HepG2 (cell line): ENCODE measurements around the gene YIPF7. TPM values are rescaled to one million over a fixed set of nuclear protein-coding genes. Genes with fewer than 3 reads are reported as not detected.

ENCODE experiments used
- ATAC-seq: fragments of 200-7000 bp; cut with Tn5 transposase; 3 replicates; pipeline ENCODE4 v1.9.1; 2020; ENCODE audit warnings: mild to moderate bottlenecking, moderate library complexity
- BruUV-seq: library from RNA; stranded (reverse); fragments of 400-500 nt; replicated peaks from 2 replicates; lab custom pipeline; 2021; lab: Mats Ljungman, UMichigan
- CTCF ChIA-PET: fragments of 300-600 bp; formaldehyde crosslinking; extraction: SDS; loops from one replicate; lab custom pipeline; 2021; ENCODE audit warnings: low total read pairs, inconsistent platforms, low intra/inter-chr PET ratio; lab: Yijun Ruan, JAX
- POLR2A ChIA-PET: fragments of 350-600 bp; sonication (Branson Sonifier 250); formaldehyde crosslinking; loops from one replicate; lab custom pipeline; 2020; ENCODE audit warnings: antibody characterized with exemption, inconsistent platforms; lab: Yijun Ruan, JAX
- DNase-seq: peaks from one replicate; pipeline ENCODE4 v3.0.0-alpha.2; 2015; ENCODE audit warnings: low spot score
- FAIRE-seq: peaks from 3 replicates; lab custom pipeline; 2011; peaks lifted over from hg19 to GRCh38; lab: Jason Lieb, UNC
- H2AFZ ChIP-seq: one replicate; pipeline ENCODE4 v1.6.1; 2011; ENCODE audit warnings: low read length, inconsistent platforms
- H3K27ac ChIP-seq: fragments of 300-600 bp; 3 replicates; pipeline ENCODE4 v1.8.0; 2011; ENCODE audit warnings: mixed run types, mild to moderate bottlenecking, mixed read lengths, low read length, inconsistent platforms; ENCODE audit not compliant: insufficient read depth; ENCODE audit errors: extremely low read length
- H3K27me3 ChIP-seq, 2 experiments: fragments of 200-600 bp in 1 of 2; 2 replicates in 1 of 2; 3 replicates in 1 of 2; pipeline versions ENCODE4 v1.6.0 to v1.8.0; 2011; ENCODE audit warnings: low read length in 2 of 2, mild to moderate bottlenecking in 2 of 2, moderate library complexity in 2 of 2, inconsistent platforms in 1 of 2; ENCODE audit not compliant: insufficient read depth in 2 of 2, control insufficient read depth in 1 of 2
- H3K36me3 ChIP-seq, 2 experiments: fragments of 200-600 bp in 1 of 2; replicated peaks in 1 of 2; 2 replicates in 1 of 2; 3 replicates in 1 of 2; pipeline versions ENCODE4 v1.5.1 to v1.8.0; 2011; ENCODE audit warnings: low read length in 2 of 2, inconsistent platforms in 1 of 2; ENCODE audit not compliant: insufficient read depth in 2 of 2, control insufficient read depth in 1 of 2
- H3K4me1 ChIP-seq: 2 replicates; pipeline ENCODE4 v1.5.1; 2012; ENCODE audit warnings: low read length, inconsistent platforms; ENCODE audit not compliant: insufficient read depth
- H3K4me2 ChIP-seq: 2 replicates; pipeline ENCODE4 v1.6.0; 2011; ENCODE audit warnings: low read depth, low read length, inconsistent platforms
- H3K4me3 ChIP-seq, 3 experiments: fragments of 200-600 bp in 1 of 3; sonication (generic), shearing (Covaris generic) in 1 of 3; replicated peaks in 1 of 3; 2 replicates each; pipeline ENCODE4 v1.5.1; 2011 to 2016; ENCODE audit warnings: low read length in 3 of 3, inconsistent platforms in 2 of 3, low read depth in 2 of 3, mild to moderate bottlenecking in 2 of 3, control low read depth in 1 of 3, mixed read lengths in 1 of 3; ENCODE audit not compliant: insufficient read depth in 1 of 3
- H3K79me2 ChIP-seq: one replicate; pipeline ENCODE4 v1.6.1; 2011; ENCODE audit warnings: low read length, inconsistent platforms; ENCODE audit not compliant: insufficient read depth
- H3K9ac ChIP-seq: 2 replicates; pipeline ENCODE4 v1.6.0; 2011; ENCODE audit warnings: mild to moderate bottlenecking, low read depth, low read length, inconsistent platforms; ENCODE audit not compliant: insufficient read depth
- H3K9me3 ChIP-seq: 2 replicates; pipeline ENCODE4 v1.5.1; 2012; ENCODE audit warnings: mild to moderate bottlenecking, low read length
- H4K20me1 ChIP-seq: 2 replicates; pipeline ENCODE4 v1.6.0; 2011; ENCODE audit warnings: inconsistent platforms, mild to moderate bottlenecking, low read length, moderate library complexity; ENCODE audit not compliant: insufficient read depth
- ARHGAP35 ChIP-seq: sonication (generic); formaldehyde crosslinking; IDR thresholded peaks from 2 replicates; pipeline ENCODE4 v1.9.0; 2022; ENCODE audit warnings: mild to moderate bottlenecking, inconsistent platforms, moderate library complexity, missing genetic modification reagents, borderline replicate concordance
- ATF5 ChIP-seq: sonication (generic); formaldehyde crosslinking; IDR thresholded peaks from 2 replicates; pipeline ENCODE4 v1.4.0; 2020; ENCODE audit warnings: mild to moderate bottlenecking, low read depth, missing genetic modification reagents
- CC2D1A ChIP-seq: sonication (generic); formaldehyde crosslinking; IDR thresholded peaks from 2 replicates; pipeline ENCODE4 v1.8.1; 2023; ENCODE audit warnings: mild to moderate bottlenecking, missing genetic modification reagents
- FOXJ3 ChIP-seq: sonication (generic); formaldehyde crosslinking; IDR thresholded peaks from 2 replicates; pipeline ENCODE4 v1.4.0; 2020; ENCODE audit warnings: missing genetic modification reagents, mild to moderate bottlenecking, borderline replicate concordance
- HBP1 ChIP-seq: IDR thresholded peaks from 2 replicates; pipeline ENCODE4 v1.6.1; 2016; ENCODE audit warnings: low read depth, control low read depth
- MYPOP ChIP-seq: sonication (generic); formaldehyde crosslinking; IDR thresholded peaks from 2 replicates; pipeline ENCODE4 v1.8.1; 2023; ENCODE audit warnings: mild to moderate bottlenecking, moderate library complexity, missing genetic modification reagents
- PCBP2 ChIP-seq: fragments of 200-400 bp; formaldehyde crosslinking; optimal IDR thresholded peaks from 2 replicates; pipeline ENCODE3; 2018; ENCODE audit warnings: low read length, low read depth; ENCODE audit not compliant: poor library complexity, severe bottlenecking
- PREB ChIP-seq: sonication (generic); formaldehyde crosslinking; IDR thresholded peaks from 2 replicates; pipeline ENCODE4 v1.4.0; 2020; ENCODE audit warnings: missing genetic modification reagents
- SRF ChIP-seq: IDR thresholded peaks from 2 replicates; pipeline ENCODE4 v1.6.1; 2011; ENCODE audit warnings: mild to moderate bottlenecking, low read depth, low read length, moderate library complexity
- STAT6 ChIP-seq: sonication (generic); formaldehyde crosslinking; IDR thresholded peaks from 2 replicates; pipeline ENCODE4 v1.4.0; 2020; ENCODE audit warnings: missing genetic modification reagents, mild to moderate bottlenecking, borderline replicate concordance
- TEF ChIP-seq: sonication (generic); formaldehyde crosslinking; IDR thresholded peaks from 2 replicates; pipeline ENCODE4 v1.5.0; 2020; ENCODE audit warnings: missing genetic modification reagents
- ZKSCAN5 ChIP-seq: sonication (generic); formaldehyde crosslinking; IDR thresholded peaks from 2 replicates; pipeline ENCODE4 v1.5.1; 2020; ENCODE audit warnings: mild to moderate bottlenecking, missing genetic modification reagents
- ZNF225 ChIP-seq: sonication (generic); formaldehyde crosslinking; IDR thresholded peaks from 2 replicates; pipeline ENCODE4 v1.4.0; 2020; ENCODE audit warnings: mild to moderate bottlenecking, missing genetic modification reagents
- ZNF354B ChIP-seq: sonication (generic); formaldehyde crosslinking; IDR thresholded peaks from 2 replicates; pipeline ENCODE4 v1.8.0; 2022; ENCODE audit warnings: mild to moderate bottlenecking, missing genetic modification reagents
- ZNF543 ChIP-seq: sonication (generic); formaldehyde crosslinking; IDR thresholded peaks from 2 replicates; pipeline ENCODE4 v1.4.0; 2020; ENCODE audit warnings: mild to moderate bottlenecking, missing genetic modification reagents
- ZNF615 ChIP-seq: sonication (generic); formaldehyde crosslinking; IDR thresholded peaks from 2 replicates; pipeline ENCODE4 v1.5.0; 2020; ENCODE audit warnings: mild to moderate bottlenecking, missing genetic modification reagents, borderline replicate concordance
- ZNF883 ChIP-seq: sonication (generic); formaldehyde crosslinking; IDR thresholded peaks from 2 replicates; pipeline ENCODE4 v1.5.1; 2020; ENCODE audit warnings: mild to moderate bottlenecking, missing genetic modification reagents; ENCODE audit errors: not compliant biosample characterization
- WGBS: methylation state at CpG from one replicate; pipeline ENCODE4 v1.1.6; 2017; ENCODE audit warnings: low lambda C conversion rate; 5-methylcytosine and 5-hydroxymethylcytosine counted together
- in situ Hi-C: cut with HindIII; loops from 2 replicates; pipeline ENCODE4 v1.10.0; 2017; ENCODE audit warnings: low pct_unique_long_range_greater_than_20kb; ENCODE audit not compliant: extremely low pct_ligation_motif_present
- intact Hi-C: fragments of 100-400 bp; cut with micrococcal nuclease; formaldehyde crosslinking; loops from one replicate; pipeline ENCODE4 v1.10.0; 2022; ENCODE audit not compliant: unreplicated experiment
- polyA plus RNA-seq, 8 experiments: library from polyadenylated mRNA; depleted of rRNA in 3 of 8; stranded (reverse) in 7 of 8; unstranded in 1 of 8; fragments of >200 nt; fragmentation: Illumina TruSeq in 4 of 8; extraction: Trizol in 4 of 8; gene quantifications; 2 replicates each; pipeline versions ENCODE4 v1.2.1 to v1.2.3, GENCODE V29; 2011 to 2016; ENCODE audit warnings: low read depth in 4 of 8, missing spikeins in 1 of 8, mixed read lengths in 1 of 8; ENCODE audit not compliant: insufficient read depth in 1 of 8
- total RNA-seq, 5 experiments: library from RNA; depleted of rRNA; stranded (reverse); fragments of >200 nt; fragmentation: Illumina TruSeq; extraction: Trizol; gene quantifications; 2 replicates each; pipeline ENCODE4 v1.2.3, GENCODE V29; 2016; ENCODE audit warnings: low read depth in 1 of 5

Gene YIPF7
- total and polyA plus RNA-seq, 2 of the 13 experiments (the other 11 are each of a cell fraction or from before 2014, with no cell fraction given) = 0.12 TPM; not detected in 1

GRCh38 chr4:44668526-44668925 lies 17.1 kb upstream of the YIPF7 start:
- POLR2A ChIA-PET = interaction anchor here (1.1 kb wide), 1 partner anchor 10 kb away, joined by 3 read pairs; the partner anchor contains the start of gene GUF1
- no peak overlapping the region for H2AFZ ChIP-seq
- 4% methylated on average over 2 of the region's 2 CpGs for WGBS
- no peaks in the 10 kb centered on the region for H3K4me1 ChIP-seq
- H3K79me2 ChIP-seq = no peaks in the 10 kb centered on the region
- CTCF ChIA-PET = no interaction called here
- H3K4me3 ChIP-seq = no peak overlapping the region
- no peaks in the 10 kb centered on the region for H3K36me3 ChIP-seq
- no peaks in the 10 kb centered on the region for H4K20me1 ChIP-seq
- no peak overlapping the region for H3K4me2 ChIP-seq
- H3K9me3 ChIP-seq = no peaks in the 10 kb centered on the region
- H3K27ac ChIP-seq = no peak overlapping the region
- ATAC-seq (no peak), DNase-seq (no peak), FAIRE-seq (no peak)
- BruUV-seq = no TSS peak
- intact Hi-C loops = no loop called here
- H3K27me3 ChIP-seq = no peaks in the 10 kb centered on the region; a peak in 1 of 5 replicates
- in situ Hi-C loops = no loop called here
- H3K9ac ChIP-seq = no peak overlapping the region
- TF ChIP-seq PREB (CRISPR knock-in tag) (no peak), TEF (CRISPR knock-in tag) (no peak), ZNF225 (no peak), ATF5 (CRISPR knock-in tag) (no peak), SRF (no peak), ZNF615 (CRISPR knock-in tag) (no peak), PCBP2 (no peak), CC2D1A (CRISPR knock-in tag) (no peak), ZNF543 (CRISPR knock-in tag) (no peak), ZNF354B (CRISPR knock-in tag) (no peak), ARHGAP35 (CRISPR knock-in tag) (no peak), ZKSCAN5 (CRISPR knock-in tag) (no peak), FOXJ3 (CRISPR knock-in tag) (no peak), ZNF883 (CRISPR knock-in tag) (no peak), HBP1 (CRISPR knock-in tag) (no peak), MYPOP (no peak), STAT6 (no peak)
